HG03108 (cell line): ENCODE results near the gene KRTAP5-6.

Source experiments
- ATAC-seq: cut with Tn5 transposase; IDR thresholded peaks from one replicate; pipeline ENCODE4 v1.9.1; 2021; ENCODE audit warnings: moderate library complexity; ENCODE audit not compliant: unreplicated experiment

KRTAP5-6 gene

GRCh38 chr11:1696608-1697570, at the start of gene KRTAP5-6:
Gene KRTAP5-6 (plus strand): TSS chr11:1697195. CDS start chr11:1697246, 51 bp downstream.
- no peak for ATAC-seq

GRCh38 chr11:1647901-1648652, 48.9 kb upstream of the KRTAP5-6 start:
- no peak for ATAC-seq

GRCh38 chr11:1648653-1649420, 48.2 kb upstream of the KRTAP5-6 start:
- no peak for ATAC-seq

- no peak for ATAC-seq
Observed at GRCh38 chr11:1650034-1650917, 46.7 kb upstream of the KRTAP5-6 start.

- no peak for ATAC-seq
Observed at GRCh38 chr11:1650918-1651262, 46.1 kb upstream of the KRTAP5-6 start.

- ATAC-seq: no peak
Observed at GRCh38 chr11:1651411-1651980, 45.5 kb upstream of the KRTAP5-6 start.

GRCh38 chr11:1652026-1652425, 45.0 kb upstream of the KRTAP5-6 start:
- ATAC-seq: no peak

GRCh38 chr11:1652442-1652770, 44.6 kb upstream of the KRTAP5-6 start:
- no peak for ATAC-seq

- no peak for ATAC-seq
Observed at GRCh38 chr11:1652771-1653540, 44.0 kb upstream of the KRTAP5-6 start.

- no peak for ATAC-seq
Observed at GRCh38 chr11:1653541-1654387, 43.2 kb upstream of the KRTAP5-6 start.

- ATAC-seq: no peak
Observed at GRCh38 chr11:1654388-1655167, 42.4 kb upstream of the KRTAP5-6 start.

GRCh38 chr11:1655168-1656060, 41.6 kb upstream of the KRTAP5-6 start:
- no peak for ATAC-seq

- ATAC-seq: no peak
Observed at GRCh38 chr11:1656061-1656441, 40.9 kb upstream of the KRTAP5-6 start.

- ATAC-seq: no peak
Observed at GRCh38 chr11:1656670-1657069, 40.3 kb upstream of the KRTAP5-6 start.

- ATAC-seq: no peak
Observed at GRCh38 chr11:1659506-1659905, 37.5 kb upstream of the KRTAP5-6 start.

GRCh38 chr11:1660111-1660867, 36.7 kb upstream of the KRTAP5-6 start:
- ATAC-seq: no peak
